Panc1 (cell line): Measurements from ENCODE around the gene HCST. TPM values are rescaled to one million over a fixed set of nuclear protein-coding genes. Genes with fewer than 3 reads are reported as not detected.

Experiments
- ATAC-seq: fragments of 200-7000 bp; cut with Tn5 transposase; 2 replicates; pipeline ENCODE4 v1.9.1; 2020; ENCODE audit warnings: mild to moderate bottlenecking, moderate library complexity
- BruUV-seq: library from RNA; stranded (reverse); fragments of 400-500 nt; replicated peaks from 2 replicates; lab custom pipeline; 2021; lab: Mats Ljungman, UMichigan
- CTCF ChIA-PET: fragments of 300-600 bp; sonication (Branson Sonifier 250); formaldehyde crosslinking; loops from one replicate; lab custom pipeline; 2022; ENCODE audit warnings: antibody characterized with exemption; lab: Charles Lee
- POLR2A ChIA-PET: fragments of 300-600 bp; sonication (Branson Sonifier 250); formaldehyde crosslinking; loops from one replicate; lab custom pipeline; 2022; ENCODE audit warnings: antibody characterized with exemption; lab: Charles Lee
- DNase-seq: peaks from one replicate; pipeline ENCODE4 v3.0.0-alpha.2; 2010; ENCODE audit warnings: low read depth, low spot score
- H3K27ac ChIP-seq: 2 replicates; pipeline ENCODE4 v1.5.1; 2011; ENCODE audit warnings: mild to moderate bottlenecking, low read length, inconsistent platforms
- H3K27me3 ChIP-seq: fragments of 200-500 bp; sonication (Bioruptor generic); 2 replicates; pipeline ENCODE4 v1.6.0; 2014; ENCODE audit warnings: low read length, inconsistent platforms; ENCODE audit not compliant: control insufficient read depth, insufficient read depth
- H3K36me3 ChIP-seq: fragments of 200-500 bp; sonication (Bioruptor generic); 2 replicates; pipeline ENCODE4 v1.5.1; 2014; ENCODE audit warnings: inconsistent platforms, mild to moderate bottlenecking, low read length, moderate library complexity; ENCODE audit not compliant: control insufficient read depth, insufficient read depth
- H3K4me1 ChIP-seq: 2 replicates; pipeline ENCODE4 v1.5.1; 2011; ENCODE audit warnings: inconsistent platforms, mild to moderate bottlenecking, low read length, moderate library complexity; ENCODE audit not compliant: control insufficient read depth, insufficient read depth
- H3K4me3 ChIP-seq, 2 experiments: 2 replicates each; pipeline ENCODE4 v1.5.1; 2011 to 2012; ENCODE audit warnings: low read depth in 2 of 2, low read length in 2 of 2, mild to moderate bottlenecking in 2 of 2, inconsistent platforms in 1 of 2, moderate library complexity in 1 of 2
- H3K9me3 ChIP-seq: fragments of 200-500 bp; sonication (Bioruptor generic); 2 replicates; pipeline ENCODE4 v1.5.1; 2014; ENCODE audit warnings: low read depth, mild to moderate bottlenecking, inconsistent platforms, low read length, moderate library complexity; ENCODE audit not compliant: control insufficient read depth, insufficient read depth
- POLR2AphosphoS5 ChIP-seq: IDR thresholded peaks from 2 replicates; pipeline ENCODE4 v1.6.1; 2012; ENCODE audit warnings: mild to moderate bottlenecking, low read depth, low read length, moderate library complexity
- SIN3A ChIP-seq: IDR thresholded peaks from 2 replicates; pipeline ENCODE4 v1.6.1; 2012; ENCODE audit warnings: low read depth, mild to moderate bottlenecking, low read length, moderate library complexity, borderline replicate concordance; ENCODE audit not compliant: insufficient read depth
- TCF7L2 ChIP-seq: IDR thresholded peaks from 2 replicates; pipeline ENCODE4 v1.6.1; 2011; ENCODE audit warnings: mild to moderate bottlenecking, low read depth, low read length, inconsistent platforms
- in situ Hi-C: cut with HindIII; loops from 2 replicates; pipeline ENCODE4 v1.10.0; 2016; ENCODE audit warnings: low sequenced_read_pairs, low pct_unique_long_range_greater_than_20kb
- intact Hi-C: fragments of 100-400 bp; cut with micrococcal nuclease; formaldehyde crosslinking; loops from one replicate; pipeline ENCODE4 v1.10.0; 2022; ENCODE audit not compliant: unreplicated experiment
- total RNA-seq: library from RNA; stranded (reverse); gene quantifications from one replicate; pipeline ENCODE4 v1.2.1, GENCODE V29; 2021; ENCODE audit not compliant: unreplicated experiment
- TF ChIP-seq, protein P1 (sequence below): fragments of 450-650 bp; IDR thresholded peaks from 2 replicates; pipeline ENCODE4 v1.5.1; 2017; ENCODE audit warnings: mild to moderate bottlenecking
- TF ChIP-seq, protein P2 (sequence below), 2 experiments: IDR thresholded peaks; 2 replicates each; pipeline ENCODE4 v1.6.1; 2011 to 2012; ENCODE audit warnings: low read depth in 2 of 2, control low read depth in 1 of 2, low read length in 1 of 2, mild to moderate bottlenecking in 1 of 2, moderate library complexity in 1 of 2; ENCODE audit not compliant: insufficient read depth in 1 of 2

The HCST gene
- total RNA-seq, 1 experiment from 2014 or later = 2.9 TPM

DNA sequence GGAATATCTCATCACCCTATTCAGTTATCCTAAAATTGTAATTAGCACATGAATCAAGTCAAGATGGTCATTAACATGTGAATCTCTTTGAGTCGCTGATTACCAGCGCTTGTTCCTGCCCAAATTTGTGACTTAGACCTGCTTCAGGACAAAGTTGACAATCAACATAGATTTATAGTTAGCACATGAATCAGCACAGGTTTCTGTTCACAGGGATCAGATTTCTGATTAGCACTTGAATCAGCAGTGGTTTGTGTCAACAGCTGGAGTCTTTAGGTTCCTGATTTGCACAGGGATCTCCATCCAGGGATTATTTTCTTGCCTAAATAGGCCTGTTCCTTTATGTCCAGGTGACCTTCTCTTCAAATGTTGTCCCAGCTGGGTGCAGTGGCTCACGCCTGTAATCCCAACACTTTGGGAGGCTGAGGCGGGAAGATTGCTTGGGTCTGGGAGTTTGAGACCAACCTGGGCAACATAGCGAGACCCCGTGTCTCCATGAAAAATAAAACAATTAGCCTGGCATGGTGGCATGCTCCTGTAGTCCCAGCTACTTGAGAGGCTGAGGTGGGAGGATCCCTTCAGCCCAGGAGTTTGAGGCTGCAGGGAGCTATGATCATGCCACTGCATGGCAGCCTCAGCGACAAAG lies 30.1 kb downstream of the HCST start:
- Histone ChIP-seq H3K27me3 (no peaks in the 10 kb centered on the region), H3K4me3 (no peak overlapping the region), H3K36me3 (no peaks in the 10 kb centered on the region), H3K4me1 (peaks cover 19% of the 10 kb centered on the region), H3K9me3 (no peaks in the 10 kb centered on the region), H3K27ac (no peak overlapping the region)
- TF ChIP-seq, protein P1, sequence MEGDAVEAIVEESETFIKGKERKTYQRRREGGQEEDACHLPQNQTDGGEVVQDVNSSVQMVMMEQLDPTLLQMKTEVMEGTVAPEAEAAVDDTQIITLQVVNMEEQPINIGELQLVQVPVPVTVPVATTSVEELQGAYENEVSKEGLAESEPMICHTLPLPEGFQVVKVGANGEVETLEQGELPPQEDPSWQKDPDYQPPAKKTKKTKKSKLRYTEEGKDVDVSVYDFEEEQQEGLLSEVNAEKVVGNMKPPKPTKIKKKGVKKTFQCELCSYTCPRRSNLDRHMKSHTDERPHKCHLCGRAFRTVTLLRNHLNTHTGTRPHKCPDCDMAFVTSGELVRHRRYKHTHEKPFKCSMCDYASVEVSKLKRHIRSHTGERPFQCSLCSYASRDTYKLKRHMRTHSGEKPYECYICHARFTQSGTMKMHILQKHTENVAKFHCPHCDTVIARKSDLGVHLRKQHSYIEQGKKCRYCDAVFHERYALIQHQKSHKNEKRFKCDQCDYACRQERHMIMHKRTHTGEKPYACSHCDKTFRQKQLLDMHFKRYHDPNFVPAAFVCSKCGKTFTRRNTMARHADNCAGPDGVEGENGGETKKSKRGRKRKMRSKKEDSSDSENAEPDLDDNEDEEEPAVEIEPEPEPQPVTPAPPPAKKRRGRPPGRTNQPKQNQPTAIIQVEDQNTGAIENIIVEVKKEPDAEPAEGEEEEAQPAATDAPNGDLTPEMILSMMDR = no peak
- TF ChIP-seq SIN3A (no peak), POLR2AphosphoS5 (no peak), TCF7L2 (no peak)
- TF ChIP-seq, protein P2, sequence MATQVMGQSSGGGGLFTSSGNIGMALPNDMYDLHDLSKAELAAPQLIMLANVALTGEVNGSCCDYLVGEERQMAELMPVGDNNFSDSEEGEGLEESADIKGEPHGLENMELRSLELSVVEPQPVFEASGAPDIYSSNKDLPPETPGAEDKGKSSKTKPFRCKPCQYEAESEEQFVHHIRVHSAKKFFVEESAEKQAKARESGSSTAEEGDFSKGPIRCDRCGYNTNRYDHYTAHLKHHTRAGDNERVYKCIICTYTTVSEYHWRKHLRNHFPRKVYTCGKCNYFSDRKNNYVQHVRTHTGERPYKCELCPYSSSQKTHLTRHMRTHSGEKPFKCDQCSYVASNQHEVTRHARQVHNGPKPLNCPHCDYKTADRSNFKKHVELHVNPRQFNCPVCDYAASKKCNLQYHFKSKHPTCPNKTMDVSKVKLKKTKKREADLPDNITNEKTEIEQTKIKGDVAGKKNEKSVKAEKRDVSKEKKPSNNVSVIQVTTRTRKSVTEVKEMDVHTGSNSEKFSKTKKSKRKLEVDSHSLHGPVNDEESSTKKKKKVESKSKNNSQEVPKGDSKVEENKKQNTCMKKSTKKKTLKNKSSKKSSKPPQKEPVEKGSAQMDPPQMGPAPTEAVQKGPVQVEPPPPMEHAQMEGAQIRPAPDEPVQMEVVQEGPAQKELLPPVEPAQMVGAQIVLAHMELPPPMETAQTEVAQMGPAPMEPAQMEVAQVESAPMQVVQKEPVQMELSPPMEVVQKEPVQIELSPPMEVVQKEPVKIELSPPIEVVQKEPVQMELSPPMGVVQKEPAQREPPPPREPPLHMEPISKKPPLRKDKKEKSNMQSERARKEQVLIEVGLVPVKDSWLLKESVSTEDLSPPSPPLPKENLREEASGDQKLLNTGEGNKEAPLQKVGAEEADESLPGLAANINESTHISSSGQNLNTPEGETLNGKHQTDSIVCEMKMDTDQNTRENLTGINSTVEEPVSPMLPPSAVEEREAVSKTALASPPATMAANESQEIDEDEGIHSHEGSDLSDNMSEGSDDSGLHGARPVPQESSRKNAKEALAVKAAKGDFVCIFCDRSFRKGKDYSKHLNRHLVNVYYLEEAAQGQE (IDR thresholded peaks at IDR 0.05; ENCODE audit: insufficient read depth in 1 of 2, low read depth in 2 of 2, low read length in 1 of 2) = no peak
- BruUV-seq = no TSS peak
- ATAC-seq = no peak
- DNase-seq = no peak
- POLR2A ChIA-PET = interaction anchor here (0.6 to 0.7 kb wide), 2 partner anchors 14 to 309 kb away, joined by 4 to 7 read pairs; no protein-coding TSS in a partner anchor
- CTCF ChIA-PET = interaction anchor here (0.8 kb wide), 1 partner anchor 51 kb away, joined by 3 read pairs; no protein-coding TSS in a partner anchor
- intact Hi-C loops = no loop called here
- in situ Hi-C loops = no loop called here

DNA sequence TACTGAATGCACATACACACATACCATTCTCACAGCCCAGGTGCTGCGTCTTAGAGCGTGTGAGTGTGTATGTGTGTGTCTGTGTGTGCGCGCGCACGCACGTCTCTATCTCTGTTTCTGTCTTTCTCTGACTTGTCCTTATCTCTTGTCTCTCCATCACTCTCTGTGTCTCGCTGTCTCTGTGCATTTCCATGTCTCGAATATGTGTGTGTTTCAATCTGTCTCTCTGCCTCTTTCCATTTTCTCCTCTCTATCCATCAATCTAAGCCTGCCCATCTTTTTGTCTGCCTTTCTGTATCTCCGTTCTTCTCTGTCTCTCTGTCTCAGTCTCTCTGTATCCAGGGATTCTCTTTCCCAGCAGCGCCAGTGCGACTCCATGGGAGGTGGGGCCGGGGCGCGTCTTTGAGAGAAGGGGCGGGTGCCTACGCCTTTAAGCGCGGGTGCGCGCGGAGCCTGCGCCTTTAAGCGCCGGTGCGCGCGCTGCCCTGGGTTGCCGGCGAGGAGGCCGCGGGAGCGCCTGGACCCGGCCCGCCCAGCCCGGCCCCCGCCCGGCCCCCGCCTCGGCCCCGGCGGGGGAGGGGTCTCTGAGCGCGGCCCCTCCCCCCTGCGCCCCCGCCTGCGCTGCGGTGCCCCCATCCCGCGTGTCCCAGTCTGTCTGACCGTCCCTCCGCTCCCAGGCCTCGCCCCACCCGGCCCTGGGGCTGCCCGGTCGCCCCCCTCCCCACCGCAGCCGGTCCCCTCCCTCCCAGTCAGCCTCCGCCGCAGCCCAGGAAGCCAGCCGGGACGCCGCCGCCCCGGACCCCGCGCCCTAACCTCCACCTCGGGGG lies 33.8 kb downstream of the HCST start, which contains the start of gene LRFN3:
TSS of gene LRFN3 (plus strand) at position 464 of the 827 bp plus-strand sequence. CDS start 3,052 bp downstream, outside the sequence.
- Histone ChIP-seq H3K9me3 (no peaks in the 10 kb centered on the region), H3K27ac (peak within 1 kb of the TSS; percentile 82), H3K27me3 (no peaks in the 10 kb centered on the region), H3K36me3 (no peaks in the 10 kb centered on the region), H3K4me3 (peak within 1 kb of the TSS; percentile 67 to 71), H3K4me1 (peaks cover 18% of the 10 kb centered on the region)
- no peak for TF ChIP-seq POLR2AphosphoS5
- TF ChIP-seq, protein P2 (IDR thresholded peaks at IDR 0.05; ENCODE audit: insufficient read depth in 1 of 2, low read depth in 2 of 2, low read length in 1 of 2) = no peak
- no peak for TF ChIP-seq SIN3A
- TF ChIP-seq TCF7L2 = no peak
- TF ChIP-seq, protein P1 = no peak
- no TSS peak for BruUV-seq
- DNase-seq = no peak
- intact Hi-C loops = no loop called here
- ATAC-seq = peak; percentile 73
- in situ Hi-C loops = no loop called here
- POLR2A ChIA-PET = no interaction called here
- CTCF ChIA-PET = no interaction called here
